NCI-H82 treated with DMSO at 0.1 percent for 48 hours (cell line): ENCODE data around the gene YKT6.
A peak's percentile ranks its signal among the peaks of the same experiment; 100 is the strongest.
"Not testable (repeated sequence)": the region's sequence is repeated elsewhere in the genome, so short reads cannot be mapped to it uniquely, and the experiment has no call there.

Source experiments
- DNase-seq: peaks from one replicate; lab custom pipeline; 2025; ENCODE audit not compliant: unreplicated experiment; lab: John Stamatoyannopoulos, UW

YKT6 gene

DNA sequence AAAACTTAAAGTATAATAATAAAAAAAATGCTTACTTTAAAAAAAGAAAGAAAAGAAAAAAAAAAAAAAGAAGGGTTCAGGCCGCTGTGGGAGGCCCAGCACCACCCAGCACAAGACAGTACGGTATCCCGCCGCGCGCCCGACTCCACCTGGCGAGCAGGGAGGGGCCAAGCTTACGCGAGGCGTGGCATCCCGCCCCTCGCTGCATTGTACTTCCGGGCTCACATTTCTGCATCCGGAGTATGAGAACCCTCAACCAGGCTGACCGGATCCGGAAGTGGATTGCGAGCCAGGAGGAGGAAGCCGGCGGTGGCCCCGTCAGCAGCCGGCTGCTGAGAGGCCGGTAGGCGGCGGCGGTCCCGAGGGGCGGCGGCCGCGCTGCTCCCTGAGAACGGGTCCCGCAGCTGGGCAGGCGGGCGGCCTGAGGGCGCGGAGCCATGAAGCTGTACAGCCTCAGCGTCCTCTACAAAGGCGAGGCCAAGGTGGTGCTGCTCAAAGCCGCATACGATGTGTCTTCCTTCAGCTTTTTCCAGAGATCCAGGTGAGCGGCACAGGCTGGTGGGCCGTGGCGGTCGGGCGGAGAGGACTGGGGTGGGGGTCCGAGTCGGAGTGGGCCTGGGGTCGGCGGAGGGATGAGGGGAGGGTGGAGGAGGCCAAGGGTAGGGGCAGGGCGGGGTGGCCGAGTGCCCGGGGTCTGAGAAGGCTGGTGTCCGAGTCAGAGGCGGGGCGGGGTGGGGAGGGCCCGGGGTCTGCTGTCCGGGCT is at the start of gene YKT6:
Gene YKT6 (plus strand): TSS at position 280 of the 763 bp plus-strand sequence. CDS start 158 bp downstream, at position 438.
- DNase-seq = peak; percentile 90

DNA sequence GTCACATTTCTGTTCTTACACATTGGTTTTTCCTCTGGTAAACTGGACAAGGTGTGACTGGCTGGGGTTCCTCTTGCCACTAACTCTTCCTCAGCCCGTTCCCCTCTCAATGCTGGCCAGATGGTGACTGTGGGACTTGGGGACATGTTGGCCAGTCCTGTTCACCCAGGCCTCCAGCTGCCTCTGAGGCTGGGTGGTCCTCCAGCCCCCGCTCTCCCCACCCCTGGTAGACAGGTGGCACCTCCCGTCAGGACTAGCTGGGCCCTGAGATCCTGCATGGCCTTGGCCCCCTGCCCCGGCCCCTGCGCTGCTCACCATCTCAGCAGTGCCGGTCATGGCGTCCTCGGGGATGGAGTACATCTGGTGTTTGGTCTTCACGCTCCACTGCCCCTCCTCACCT is 48.8 kb upstream of the YKT6 start:
- DNase-seq = no peak

DNA sequence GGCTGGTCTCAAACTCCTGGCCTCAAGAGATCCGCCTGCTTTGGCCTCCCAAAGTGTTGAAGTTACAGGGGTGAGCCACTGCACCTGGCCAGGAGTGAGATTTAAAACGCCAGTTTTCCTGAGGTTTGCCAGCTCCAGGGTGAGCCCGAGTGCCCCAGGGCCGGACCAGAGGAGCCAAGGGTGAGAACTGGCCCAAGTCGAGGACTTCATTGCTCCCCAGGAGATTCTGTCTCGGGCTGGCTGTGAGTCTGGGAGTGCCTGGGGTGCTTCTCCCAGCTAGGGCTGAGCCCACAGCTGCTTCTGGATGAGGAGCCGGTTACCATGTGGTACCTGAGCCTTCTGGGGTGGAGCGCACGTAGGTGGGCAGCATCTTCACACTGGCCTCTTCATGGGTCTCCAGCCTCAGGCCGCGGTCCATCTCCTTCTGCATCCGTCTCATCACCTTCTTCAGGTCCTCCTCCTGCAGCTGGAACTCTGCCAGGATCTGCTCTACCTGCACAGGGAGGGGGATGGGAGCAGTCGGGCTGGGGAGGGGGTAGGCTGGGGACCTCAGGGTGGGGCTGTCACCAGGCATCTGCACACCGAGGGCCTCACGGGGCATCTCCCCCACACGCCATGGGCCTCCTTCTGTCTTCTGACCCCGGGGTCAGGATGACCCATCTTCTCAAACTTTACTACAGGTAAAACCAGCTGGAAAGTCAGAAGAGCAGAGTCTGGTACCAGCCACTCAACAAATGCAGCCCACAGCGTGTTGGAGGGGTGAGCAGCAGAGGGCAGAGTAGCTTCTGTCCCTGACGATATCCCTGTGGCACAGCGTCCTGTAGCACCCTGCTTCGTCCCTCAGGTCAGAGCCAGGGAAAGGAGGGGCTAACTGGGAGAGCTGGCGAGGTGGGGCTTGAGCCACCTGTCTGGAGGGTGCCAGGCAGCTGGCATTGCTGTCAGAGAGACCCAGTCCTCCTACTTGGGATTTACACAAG is 47.5 kb upstream of the YKT6 start:
- no peak for DNase-seq

DNA sequence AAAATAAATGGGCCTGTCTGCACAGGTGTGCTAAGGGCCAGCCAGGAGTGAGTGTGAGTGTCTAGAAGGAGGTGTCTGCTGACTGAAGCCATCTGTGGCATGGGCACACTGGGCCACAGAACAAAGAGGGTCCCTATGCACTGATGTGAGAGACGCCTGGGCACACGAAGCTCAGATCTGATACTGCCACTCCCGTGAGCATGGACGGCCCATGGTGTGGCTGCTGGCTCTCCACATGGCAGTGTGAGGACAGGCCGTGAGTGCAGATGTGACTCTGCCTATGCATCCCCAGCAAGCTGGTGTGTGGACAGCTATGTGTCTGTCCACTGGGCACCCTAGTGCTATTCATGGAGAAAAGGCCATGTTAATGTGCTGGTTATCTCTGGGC is 46.8 kb upstream of the YKT6 start:
- no peak for DNase-seq

DNA sequence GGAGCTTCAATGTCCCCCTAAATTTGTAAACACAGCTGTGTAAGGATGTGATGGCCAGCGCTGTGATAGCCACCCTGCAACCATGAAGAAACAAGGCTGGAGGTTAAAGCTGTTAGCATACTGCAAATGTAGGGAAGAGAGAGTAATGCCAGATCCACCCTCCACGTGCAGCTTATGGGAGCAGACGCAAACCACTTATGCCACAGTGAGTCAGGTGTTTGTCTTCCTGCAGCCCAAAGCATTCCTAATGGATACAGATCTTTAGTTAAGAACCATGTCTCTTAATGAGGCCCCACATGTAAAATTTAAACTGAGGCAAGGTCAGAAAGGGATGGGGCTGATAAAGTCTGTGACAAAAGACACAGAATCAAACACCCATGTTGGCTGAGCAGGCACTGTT is 46.1 kb upstream of the YKT6 start:
- no peak for DNase-seq

DNA sequence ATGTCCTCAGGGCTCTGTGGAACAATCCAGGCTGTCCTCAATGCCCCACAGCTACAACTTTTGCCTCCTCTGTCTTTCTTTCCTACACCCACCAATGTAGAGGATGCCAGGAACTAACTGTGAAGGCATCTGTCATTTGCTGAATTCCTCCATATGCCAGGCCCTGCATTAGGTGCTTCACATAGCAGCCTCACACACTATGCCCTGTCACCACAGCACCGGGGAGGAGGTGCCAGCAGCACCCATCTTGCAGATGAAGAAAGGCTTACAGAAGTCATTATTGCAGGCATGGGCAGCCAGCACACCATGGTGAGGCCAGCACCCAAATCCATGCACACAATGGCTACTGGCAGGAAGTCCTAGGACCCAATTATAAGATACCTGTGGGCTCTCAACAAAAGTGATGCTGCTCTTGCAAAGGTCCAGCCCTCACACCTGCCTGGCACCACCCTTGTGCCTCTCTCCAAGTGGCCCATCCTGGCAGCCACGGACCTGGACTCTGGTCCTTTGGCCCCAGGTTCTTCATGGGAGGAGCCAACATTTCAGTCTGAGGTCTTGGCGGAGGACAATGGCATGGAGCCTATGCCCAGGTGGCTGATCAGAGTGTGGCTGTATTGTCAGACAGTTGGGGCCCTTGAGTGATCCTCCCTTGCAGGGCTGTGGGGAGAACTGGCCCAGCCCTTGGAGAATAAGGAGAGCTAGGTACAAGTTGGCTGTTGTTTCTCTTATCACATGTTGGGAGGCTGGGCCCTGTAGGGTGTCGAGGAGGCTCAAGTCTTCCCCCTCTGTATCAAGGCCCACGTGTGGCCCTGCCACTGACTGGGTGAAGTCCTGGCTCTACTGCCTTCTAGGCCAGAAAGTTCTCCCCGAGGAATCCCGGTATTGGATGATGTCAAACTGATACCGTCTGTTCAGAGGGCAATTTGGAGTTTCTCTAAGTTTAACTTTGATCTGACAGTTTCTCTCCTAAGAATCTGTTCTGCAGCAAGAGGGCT is 45.3 kb upstream of the YKT6 start:
- DNase-seq = no peak

DNA sequence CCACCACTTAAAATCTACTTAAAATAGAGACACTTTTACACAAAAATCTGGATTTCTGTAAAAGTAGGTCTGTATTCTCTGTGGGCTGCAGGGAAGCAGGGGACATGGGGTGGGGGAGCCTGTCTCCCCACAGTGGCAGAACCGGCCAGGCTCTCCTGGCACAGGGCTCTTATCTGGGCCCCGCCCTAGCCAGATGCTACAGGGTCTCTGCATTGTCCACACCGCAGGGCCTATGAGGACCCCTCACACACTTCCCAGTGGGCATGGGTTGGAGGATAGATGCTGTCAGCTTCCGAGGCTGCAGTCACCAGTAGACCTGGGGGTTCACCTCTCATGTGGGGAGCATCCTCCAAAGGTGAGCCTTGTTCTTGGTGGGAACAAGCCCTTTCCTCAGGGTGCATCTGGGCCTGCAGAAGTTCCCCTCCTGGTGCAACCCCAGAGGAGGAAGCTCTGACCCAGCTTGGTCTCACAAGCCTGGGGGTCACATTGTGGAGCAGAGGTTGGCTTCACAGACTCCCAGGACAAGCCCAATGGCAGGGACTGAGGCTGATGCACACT is 44.2 kb upstream of the YKT6 start:
- no peak for DNase-seq

DNA sequence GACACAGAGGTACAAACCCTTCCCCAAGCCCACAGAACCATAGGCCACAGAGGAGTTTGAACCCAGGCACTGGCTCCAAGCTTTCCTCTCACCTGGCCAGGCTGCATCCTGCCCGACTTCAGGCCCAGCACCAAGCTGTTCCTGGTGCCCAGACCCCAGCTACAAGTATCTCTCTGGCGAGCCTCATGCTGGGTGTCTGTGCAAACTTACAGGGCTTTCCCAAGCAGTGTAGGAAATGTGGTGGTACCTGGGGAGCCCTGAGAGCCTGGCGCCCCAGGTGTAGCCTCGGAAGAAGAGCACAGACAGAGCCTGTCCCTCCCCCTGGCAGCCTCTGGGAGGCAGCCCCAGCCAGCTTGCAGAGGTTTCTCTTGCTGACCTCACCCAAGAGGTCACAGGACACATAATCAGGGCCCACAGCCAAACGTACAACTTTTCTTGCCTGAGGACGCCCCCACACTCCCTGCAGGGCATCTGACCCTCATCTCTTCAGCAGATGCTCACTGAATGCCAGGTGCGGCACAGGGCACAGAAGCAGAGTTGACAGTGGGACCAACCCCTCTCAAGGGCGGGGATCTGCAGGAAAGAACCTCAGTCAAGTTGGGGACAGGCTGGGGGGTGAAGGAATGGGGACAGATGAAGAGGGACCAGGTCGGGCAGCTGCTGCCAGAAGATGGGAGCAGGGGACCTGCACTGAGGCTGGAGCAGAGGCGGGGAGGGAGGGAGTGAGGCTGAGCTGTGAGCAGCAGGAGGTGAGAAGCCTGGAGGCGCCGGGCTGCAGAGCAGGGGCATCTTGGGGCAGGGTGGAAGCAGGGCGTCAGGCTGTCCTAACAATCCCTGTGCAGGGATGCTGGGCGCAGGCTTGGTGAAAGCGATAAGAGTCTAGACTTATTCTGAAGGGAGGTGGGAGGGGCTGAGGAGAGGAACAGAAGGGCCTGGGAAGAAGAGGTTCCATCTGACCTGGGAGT is 43.4 kb upstream of the YKT6 start:
- DNase-seq = no peak

DNA sequence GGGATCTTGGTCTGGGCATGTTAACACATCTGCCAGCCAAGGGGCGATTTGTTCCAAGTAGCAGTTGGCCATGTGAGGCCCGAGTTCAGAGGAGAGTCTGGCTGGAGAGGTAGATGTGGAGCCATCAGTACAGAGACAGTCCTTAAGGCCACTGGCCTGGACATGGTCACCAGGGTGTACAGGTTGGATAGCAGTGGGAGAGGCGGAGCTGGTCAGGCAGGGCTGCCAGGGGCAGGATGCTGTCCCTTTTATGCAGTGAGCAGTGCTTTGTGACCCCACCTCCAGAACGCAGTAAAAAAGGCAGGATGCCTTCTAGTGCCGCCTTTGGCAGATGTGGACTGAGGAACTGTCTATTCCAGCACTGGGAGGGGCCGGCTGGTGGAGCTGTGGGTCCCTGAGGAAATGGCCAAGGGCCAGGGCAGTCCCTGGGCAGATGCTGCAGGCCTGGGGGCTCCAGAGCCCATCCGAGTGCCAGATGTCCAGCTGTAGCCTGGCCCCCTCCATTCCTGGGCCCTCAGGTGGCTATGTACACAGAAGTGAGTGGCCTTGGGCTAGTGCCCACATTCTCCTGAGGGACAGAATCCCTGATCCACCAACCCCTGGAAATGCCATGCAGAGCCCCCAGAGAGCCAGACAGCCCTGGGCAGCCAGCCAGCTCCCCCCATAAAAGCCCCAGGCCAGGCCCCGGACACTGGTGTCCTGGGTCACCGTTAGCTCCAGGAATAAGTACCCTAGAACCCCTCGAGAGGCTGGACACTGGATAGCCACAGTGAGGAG is 42.5 kb upstream of the YKT6 start:
- DNase-seq = no peak

DNA sequence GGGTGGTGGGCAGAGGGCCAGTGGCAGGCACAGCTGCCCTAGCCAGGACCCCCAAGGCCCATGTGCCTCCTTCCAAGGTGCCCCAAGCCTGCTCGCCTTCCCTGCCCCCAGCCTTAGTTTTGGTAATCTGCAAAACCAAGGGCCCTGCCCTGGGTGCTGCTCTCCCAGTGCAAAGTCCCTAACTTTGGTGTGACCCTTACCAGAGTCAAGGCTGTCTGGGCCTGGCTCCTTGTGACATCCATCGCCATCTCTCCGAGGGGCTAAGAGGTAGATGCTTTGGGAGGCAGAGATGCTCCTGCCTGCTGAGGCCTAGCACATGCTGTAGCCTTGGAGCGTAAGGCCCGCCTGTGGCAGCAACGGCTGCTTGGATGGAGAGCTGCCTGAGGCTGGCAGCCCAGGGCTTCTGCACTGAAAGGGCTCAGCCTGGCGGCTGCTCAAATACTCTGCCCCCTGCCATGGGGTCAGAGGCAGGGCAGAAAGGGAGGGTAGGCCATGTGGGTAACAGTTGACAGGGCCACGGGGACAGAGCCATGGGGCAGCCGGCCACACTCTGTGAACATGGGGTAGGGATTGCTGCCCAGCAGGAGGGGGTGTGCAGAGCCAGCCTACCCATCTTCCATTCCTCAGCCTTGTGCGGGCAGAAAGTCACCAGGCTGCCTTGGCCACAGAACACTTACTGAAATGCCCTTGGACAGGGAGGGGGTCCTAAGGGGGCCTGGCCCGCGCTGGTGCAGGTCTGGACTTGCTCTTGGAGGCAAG is 41.7 kb upstream of the YKT6 start:
- no peak for DNase-seq

DNA sequence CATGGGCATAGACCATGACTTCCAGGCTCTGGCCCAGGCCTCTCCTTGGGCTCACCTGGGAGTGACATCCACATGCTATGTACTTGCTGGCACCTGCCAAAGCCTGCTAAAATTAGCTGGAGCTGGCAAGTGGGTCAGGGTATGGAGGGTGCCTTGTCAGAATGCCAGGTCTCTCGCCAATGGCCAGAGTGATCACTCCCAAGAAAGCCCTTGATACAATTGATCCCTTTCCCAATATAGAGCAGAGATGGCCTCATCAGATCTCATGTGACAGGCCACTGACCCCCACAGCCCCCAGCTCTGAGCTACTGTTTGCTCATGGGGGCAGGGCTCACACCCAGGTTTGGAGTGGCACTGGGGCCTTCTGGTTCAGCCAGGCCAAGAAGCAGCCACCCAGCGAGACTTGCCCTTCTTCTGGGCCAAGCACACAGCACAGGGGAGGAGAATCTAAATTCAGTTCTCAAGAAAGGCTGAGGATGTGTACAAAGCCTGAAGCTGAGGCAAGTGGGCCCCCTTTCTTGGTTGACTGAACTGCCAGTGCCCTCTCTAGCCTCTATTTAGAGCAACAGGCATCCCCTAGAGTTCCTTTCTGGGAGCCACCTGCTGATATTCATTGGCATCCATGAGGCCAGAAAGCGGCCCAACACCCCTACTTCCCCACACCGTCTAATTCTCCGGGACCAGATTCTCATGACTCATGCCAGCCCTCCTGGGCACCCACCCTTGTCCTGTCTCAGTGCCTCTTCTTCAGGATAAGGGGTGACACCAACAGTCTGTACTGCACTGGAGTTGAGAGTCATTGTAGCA is 40.8 kb upstream of the YKT6 start:
- DNase-seq = no peak

DNA sequence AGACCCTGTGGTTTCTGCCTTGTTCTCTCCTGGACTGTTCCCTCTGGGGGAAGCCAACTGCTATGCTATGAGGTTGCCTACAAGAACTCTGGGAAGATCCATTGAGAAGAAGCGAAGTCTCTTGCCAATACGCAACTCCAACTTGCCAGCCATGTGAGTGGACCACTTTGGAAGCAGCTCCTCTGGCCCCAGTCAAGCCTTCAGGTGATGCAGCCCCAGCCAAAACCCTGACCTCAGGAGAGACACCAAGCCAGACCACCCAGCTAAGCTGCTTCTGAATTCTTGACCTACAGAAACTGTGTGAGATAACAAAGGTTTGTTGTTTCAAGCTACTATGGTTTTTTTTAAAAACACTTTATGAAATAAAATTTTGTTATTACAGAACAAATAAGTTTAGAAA is 39.4 kb upstream of the YKT6 start:
- no peak for DNase-seq

DNA sequence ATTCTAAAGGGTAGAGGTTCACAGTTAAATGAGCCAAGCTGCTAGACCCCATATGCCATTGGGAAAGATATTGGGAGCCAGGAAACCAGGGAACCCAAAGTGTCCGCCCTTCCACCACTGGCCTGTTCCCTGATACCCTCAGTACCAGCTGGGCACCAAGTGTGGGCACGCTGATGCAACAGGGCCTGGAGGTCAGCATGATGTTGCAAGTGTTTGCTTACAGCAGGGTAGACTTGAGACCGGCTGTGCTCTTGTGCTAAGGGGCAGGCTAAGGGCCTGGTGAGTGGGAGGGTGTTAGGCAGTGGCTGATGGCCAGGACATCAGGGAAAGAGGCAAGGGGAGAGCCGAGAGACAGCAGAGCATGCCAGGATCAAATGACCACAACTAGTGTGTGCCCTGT is 38.6 kb upstream of the YKT6 start:
- no peak for DNase-seq

DNA sequence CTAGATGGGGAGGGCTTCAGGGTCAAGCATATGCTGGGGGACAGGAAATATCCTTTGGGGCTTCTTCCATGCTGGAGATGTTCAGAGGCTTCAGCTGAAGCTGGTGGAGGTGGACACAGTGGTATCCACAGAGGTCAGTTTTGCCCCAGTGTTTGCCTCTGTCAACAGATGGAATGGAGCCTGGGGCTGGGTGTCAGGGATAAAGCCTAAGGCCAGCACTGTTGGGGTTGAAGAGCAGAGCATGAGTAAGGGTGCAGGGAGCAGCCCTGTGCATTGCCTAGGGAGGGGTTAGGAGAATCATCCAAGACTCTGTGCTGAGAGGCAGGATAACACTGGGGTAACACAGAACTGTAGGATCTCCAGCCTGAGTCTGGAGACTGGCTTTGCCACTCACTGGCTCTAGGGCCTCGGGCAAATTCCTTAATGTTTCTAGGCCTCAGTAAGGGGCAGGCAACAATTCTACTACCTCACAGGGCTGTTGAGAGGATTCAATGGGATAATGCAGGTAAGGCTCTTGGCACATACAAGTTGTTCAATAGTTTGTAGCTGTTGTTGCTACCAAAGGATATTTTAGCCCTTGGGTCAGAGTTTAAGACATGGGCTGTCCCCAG is 37.9 kb upstream of the YKT6 start:
- DNase-seq = no peak

DNA sequence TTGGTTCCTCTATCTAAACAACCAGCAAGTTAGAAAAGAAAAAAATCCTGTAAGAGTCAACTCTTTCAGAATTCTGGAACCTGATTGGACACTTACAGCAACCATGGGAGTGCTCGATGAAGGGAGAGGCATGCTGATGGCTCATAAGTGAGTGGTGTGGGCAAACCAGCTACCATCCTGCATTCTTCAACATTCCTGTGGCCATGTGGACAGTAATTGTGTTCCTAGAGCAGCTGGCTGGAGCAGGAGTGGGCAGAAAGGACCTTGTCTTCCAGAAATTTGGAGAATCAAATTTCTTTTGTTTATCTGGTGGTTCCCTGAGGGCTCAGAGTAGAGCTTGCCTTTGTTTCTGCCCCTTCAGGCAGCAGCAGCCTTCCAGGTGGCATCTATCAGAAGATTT is 37.2 kb upstream of the YKT6 start:
- no peak for DNase-seq

DNA sequence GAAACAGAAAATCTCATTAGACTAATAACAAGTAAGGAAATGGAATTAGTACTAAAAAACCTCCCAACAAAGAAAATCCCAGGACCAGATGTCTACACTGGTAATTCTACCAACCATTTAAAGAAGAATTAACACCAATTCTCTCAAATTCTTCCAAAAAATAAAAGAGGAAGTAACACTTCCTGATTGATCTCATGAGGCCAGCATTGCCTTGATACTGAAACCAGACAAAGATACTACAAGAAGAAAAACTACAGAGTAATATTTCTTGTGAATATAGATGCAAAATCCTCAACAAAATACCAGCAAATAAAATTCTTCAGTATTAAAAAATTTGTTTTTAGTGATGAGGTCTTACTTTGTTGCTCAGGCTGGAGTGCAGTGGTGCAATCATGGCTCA is 32.9 kb upstream of the YKT6 start:
- DNase-seq = peak; percentile 58

DNA sequence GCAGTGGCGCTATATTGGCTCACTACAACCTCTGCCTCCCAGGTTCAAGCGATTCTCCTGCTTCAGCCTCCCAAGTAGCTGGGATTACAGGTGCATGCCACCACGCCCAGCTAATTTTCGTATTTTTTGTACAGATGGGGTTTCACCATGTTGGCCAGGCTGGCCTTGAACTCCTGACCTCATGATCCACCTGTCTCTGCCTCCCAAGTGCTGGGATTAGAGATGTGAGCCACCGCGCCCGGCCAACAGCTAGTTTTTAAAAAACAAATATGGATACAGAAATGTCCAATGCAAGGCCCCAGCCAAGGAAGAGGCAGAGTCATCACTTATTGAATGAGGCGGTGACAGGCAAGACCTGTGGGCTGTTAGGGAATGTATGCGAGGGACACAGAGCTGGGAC is 28.9 kb upstream of the YKT6 start:
- DNase-seq = not testable (repeated sequence)
